Liver (tissue), 9 donors: ENCODE data around the gene NEB. TPM values are rescaled to one million over a fixed set of nuclear protein-coding genes. Genes with fewer than 3 reads are reported as not detected.

Experiments used
- DNase-seq: peaks from one replicate; pipeline ENCODE4 v3.0.0-alpha.2; 2017; ENCODE audit warnings: low spot score
- H3K27ac ChIP-seq, 2 donors: one replicate each; pipeline ENCODE4 v1.7.0; 2013; ENCODE audit warnings: inconsistent platforms in 2 of 2, low read length in 2 of 2, control low read depth in 1 of 2, low read depth in 1 of 2, mild to moderate bottlenecking in 1 of 2
- H3K27me3 ChIP-seq, 4 donors: one replicate each; pipeline versions ENCODE4 v1.6.1 to v1.7.0; 2013; ENCODE audit warnings: low read length in 3 of 4, inconsistent platforms in 1 of 4, mild to moderate bottlenecking in 1 of 4, moderate library complexity in 1 of 4; ENCODE audit not compliant: control insufficient read depth in 4 of 4, insufficient read depth in 4 of 4
- H3K36me3 ChIP-seq, 4 donors: one replicate each; pipeline versions ENCODE4 v1.6.1 to v1.7.0; 2013; ENCODE audit warnings: low read length in 3 of 4, mild to moderate bottlenecking in 3 of 4, low read depth in 1 of 4, moderate library complexity in 1 of 4; ENCODE audit not compliant: control insufficient read depth in 4 of 4, insufficient read depth in 3 of 4
- H3K4me1 ChIP-seq, 4 donors: one replicate each; pipeline versions ENCODE4 v1.6.1 to v1.7.0; 2013; ENCODE audit warnings: low read length in 3 of 4, mild to moderate bottlenecking in 3 of 4, moderate library complexity in 1 of 4; ENCODE audit not compliant: control insufficient read depth in 4 of 4, insufficient read depth in 4 of 4
- H3K4me3 ChIP-seq, 3 donors: one replicate each; pipeline versions ENCODE4 v1.6.1 to v1.7.0; 2013; ENCODE audit warnings: low read length in 3 of 3, control low read depth in 1 of 3, low read depth in 1 of 3, mild to moderate bottlenecking in 1 of 3
- H3K9ac ChIP-seq, 2 donors: one replicate each; pipeline ENCODE4 v1.7.0; 2013; ENCODE audit warnings: low read length in 2 of 2, mild to moderate bottlenecking in 2 of 2, moderate library complexity in 2 of 2, control low read depth in 1 of 2, low read depth in 1 of 2
- H3K9me3 ChIP-seq, 4 donors: one replicate each; pipeline versions ENCODE4 v1.6.1 to v1.7.0; 2013; ENCODE audit warnings: low read length in 3 of 4; ENCODE audit not compliant: control insufficient read depth in 4 of 4
- ATF3 ChIP-seq: IDR thresholded peaks from 2 replicates; pipeline ENCODE4 v1.6.1; 2016; ENCODE audit warnings: antibody characterized with exemption
- CTCF ChIP-seq: fragments of 150-350 bp; IDR thresholded peaks from 2 replicates; pipeline ENCODE4 v1.5.1; 2017; ENCODE audit warnings: improper control_type of control experiment, low read depth, low read length; ENCODE audit not compliant: missing input control
- FOXA2 ChIP-seq: IDR thresholded peaks from 2 replicates; pipeline ENCODE4 v1.6.1; 2016; ENCODE audit warnings: antibody characterized with exemption
- HNF4A ChIP-seq, 2 donors: conservative IDR thresholded peaks; 2 replicates each; pipeline ENCODE4 v1.6.1; 2016; ENCODE audit warnings: antibody characterized with exemption in 2 of 2, mild to moderate bottlenecking in 2 of 2
- MAX ChIP-seq: IDR thresholded peaks from 2 replicates; pipeline ENCODE4 v1.6.1; 2016; ENCODE audit warnings: antibody characterized with exemption
- RAD21 ChIP-seq, 2 donors: IDR thresholded peaks; 2 replicates each; pipeline ENCODE4 v1.6.1; 2016; ENCODE audit warnings: antibody characterized with exemption in 2 of 2, mild to moderate bottlenecking in 2 of 2
- REST ChIP-seq: IDR thresholded peaks from 2 replicates; pipeline ENCODE4 v1.6.1; 2016; ENCODE audit warnings: antibody characterized with exemption, mild to moderate bottlenecking
- RXRA ChIP-seq, 2 donors: IDR thresholded peaks; 2 replicates each; pipeline ENCODE4 v1.6.1; 2017 to 2018; ENCODE audit warnings: antibody characterized with exemption in 2 of 2, mild to moderate bottlenecking in 1 of 2
- YY1 ChIP-seq: IDR thresholded peaks from 2 replicates; pipeline ENCODE4 v1.6.1; 2016; ENCODE audit warnings: antibody characterized with exemption, mild to moderate bottlenecking
- ZBTB33 ChIP-seq: IDR thresholded peaks from 2 replicates; pipeline ENCODE4 v1.6.1; 2016; ENCODE audit warnings: antibody characterized with exemption
- WGBS: extraction: QIAGEN DNeasy Blood & Tissue Kit; methylation state at CpG from one replicate; pipeline ENCODE4 v1.1.7; 2013; 5-methylcytosine and 5-hydroxymethylcytosine counted together
- polyA plus RNA-seq, 2 donors: library from polyadenylated mRNA; stranded (reverse) in 1 of 2; unstranded in 1 of 2; fragments of 200-250 nt in 1 of 2; fragments of >200 nt in 1 of 2; fragmentation: Nextera tagmentation in 1 of 2; extraction: Ambion mirVana in 1 of 2; gene quantifications; one replicate each; pipeline versions ENCODE4 v1.2.1 to v1.2.3, GENCODE V29; 2013 to 2015
- total RNA-seq, 2 donors: library from RNA; depleted of rRNA; stranded (reverse); fragments of >200 nt; gene quantifications; one replicate each; pipeline ENCODE4 v1.2.3, GENCODE V29; 2014
- donor health status: healthy.
- donor health status: healthy.
- donor health status: healthy.
- donor health status: healthy.
- donor health status: healthy.

Gene NEB
- total and polyA plus RNA-seq, 4 donors, result 0.28 to 6.4 (median 2.7) TPM

- TF ChIP-seq REST, result no peak
These were observed 200.3 kb downstream of the NEB start (continued) for GRCh38 chr2:151534001-151534400.

- H3K27me3 ChIP-seq, result no peaks in the 10 kb centered on the region
- H3K4me1 ChIP-seq, result no peaks in the 10 kb centered on the region
- TF ChIP-seq ATF3, result no peak
- no peak for TF ChIP-seq RAD21 (IDR thresholded peaks at IDR 0.05)
- TF ChIP-seq MAX, result no peak
- TF ChIP-seq RXRA (IDR thresholded peaks at IDR 0.05), result no peak
- TF ChIP-seq YY1, result no peak
- no peak for TF ChIP-seq ZBTB33
- TF ChIP-seq CTCF, result no peak
- TF ChIP-seq HNF4A (conservative IDR thresholded peaks at IDR 0.05), result no peak
- TF ChIP-seq FOXA2, result no peak
- no peaks in the 10 kb centered on the region for H3K36me3 ChIP-seq
- no peak overlapping the region for H3K4me3 ChIP-seq
- no peak overlapping the region for H3K9ac ChIP-seq
- H3K9me3 ChIP-seq, result no peaks in the 10 kb centered on the region
- 92% methylated on average over 3 of the region's 3 CpGs for WGBS
- no peak overlapping the region for H3K27ac ChIP-seq
- no peak for DNase-seq
These were observed 201.1 kb downstream of the NEB start for GRCh38 chr2:151533127-151533526.

GRCh38 chr2:151526572-151527090 is 207.6 kb downstream of the NEB start:
- Histone ChIP-seq H3K9ac (no peak overlapping the region), H3K36me3 (no peaks in the 10 kb centered on the region), H3K4me3 (no peak overlapping the region), H3K27ac (no peak overlapping the region), H3K27me3 (no peaks in the 10 kb centered on the region), H3K9me3 (no peaks in the 10 kb centered on the region), H3K4me1 (no peaks in the 10 kb centered on the region)
- no peak for DNase-seq
- TF ChIP-seq ZBTB33 (no peak), YY1 (no peak)
- 94% methylated on average over 6 of the region's 6 CpGs for WGBS
